Stimulated activated naive CD8-positive, alpha-beta T cell treated with anti-CD3 and anti-CD28 coated beads, Interleukin-15, Interleukin-2, amounts not matched to agents 100 U/mL and 50 U/mL, for 24 hours (primary cell): ENCODE data around the gene CARD10.
A peak's percentile ranks its signal among the peaks of the same experiment; 100 is the strongest.

ENCODE experiments used
- ATAC-seq: fragments of 150-1000 bp; cut with Tn5 transposase; one replicate; pipeline ENCODE4 v1.10.0; 2021
- DNase-seq: peaks from one replicate; pipeline ENCODE4 v3.0.0; 2021

CARD10 gene

GRCh38 chr22:37503850-37504249, 15.4 kb downstream of the CARD10 start:
- ATAC-seq (no peak), DNase-seq (no peak)

- ATAC-seq (no peak), DNase-seq (no peak)
Observed at GRCh38 chr22:37503183-37503683, 16.0 kb downstream of the CARD10 start.

- DNase-seq (no peak), ATAC-seq (no peak)
Observed at GRCh38 chr22:37502342-37503182, 16.7 kb downstream of the CARD10 start.

- ATAC-seq (no peak), DNase-seq (no peak)
Observed at GRCh38 chr22:37501610-37502341, 17.4 kb downstream of the CARD10 start.

- DNase-seq (no peak), ATAC-seq (no peak)
Observed at GRCh38 chr22:37500745-37501609, 18.2 kb downstream of the CARD10 start.

GRCh38 chr22:37499789-37500540, 19.2 kb downstream of the CARD10 start:
- DNase-seq = no peak
- no peak for ATAC-seq

- ATAC-seq (no peak), DNase-seq (no peak)
Observed at GRCh38 chr22:37499027-37499707, 20.0 kb downstream of the CARD10 start.

- peak; percentile 81 for DNase-seq
- peak; percentile 80 for ATAC-seq
Observed at GRCh38 chr22:37498289-37498909, 20.8 kb downstream of the CARD10 start.

- no peak for DNase-seq
- ATAC-seq = no peak
Observed at GRCh38 chr22:37497062-37497599, 22.1 kb downstream of the CARD10 start.

GRCh38 chr22:37496651-37497050, 22.6 kb downstream of the CARD10 start:
- ATAC-seq (no peak), DNase-seq (no peak)

GRCh38 chr22:37493979-37494378, 25.2 kb downstream of the CARD10 start:
- ATAC-seq (no peak), DNase-seq (no peak)

GRCh38 chr22:37492428-37493344, 26.5 kb downstream of the CARD10 start:
- DNase-seq (peak; percentile 63), ATAC-seq (peak; percentile 65)

- DNase-seq (no peak), ATAC-seq (no peak)
Observed at GRCh38 chr22:37491559-37492427, 27.4 kb downstream of the CARD10 start.

- ATAC-seq (no peak), DNase-seq (no peak)
Observed at GRCh38 chr22:37491106-37491505, 28.1 kb downstream of the CARD10 start.

- ATAC-seq (no peak), DNase-seq (no peak)
Observed at GRCh38 chr22:37489983-37490382, 29.2 kb downstream of the CARD10 start.

GRCh38 chr22:37488337-37489135, 30.7 kb downstream of the CARD10 start:
- ATAC-seq = no peak

GRCh38 chr22:37487571-37487970, 31.6 kb downstream of the CARD10 start:
- DNase-seq (no peak), ATAC-seq (no peak)

More at GRCh38 chr22:37488337-37489135, 30.7 kb downstream of the CARD10 start:
- no peak for DNase-seq
